Measurements from ENCODE around the gene DPYD. TPM values are rescaled to one million over a fixed set of nuclear protein-coding genes. Genes with fewer than 3 reads are reported as not detected.
"Not testable (repeated sequence)": the region's sequence is repeated elsewhere in the genome, so short reads cannot be mapped to it uniquely, and the experiment has no call there.

DPYD gene
- total and polyA plus RNA-seq, 4 donors, result 17.7 to 99.3 (median 74.4) TPM

GRCh38 chr1:97245026-97245425 is 675.8 kb downstream of the DPYD start:
- Histone ChIP-seq H3K36me3 (ENCODE audit: control insufficient read depth in 4 of 4, insufficient read depth in 4 of 4, low read length in 4 of 4) (no peaks in the 10 kb centered on the region), H3K9ac (ENCODE audit: insufficient read depth in 1 of 2, low read length in 2 of 2) (no peak overlapping the region), H3K27ac (ENCODE audit: low read depth in 1 of 2, low read length in 1 of 2) (no peak overlapping the region), H3K4me1 (ENCODE audit: control insufficient read depth in 5 of 5, insufficient read depth in 5 of 5, low read length in 5 of 5) (peaks cover 0 to 8% (median 0%) of the 10 kb centered on the region in 5 donors), H3K27me3 (ENCODE audit: control insufficient read depth in 3 of 3, insufficient read depth in 3 of 3, low read length in 2 of 3) (no peaks in the 10 kb centered on the region), H3K9me3 (ENCODE audit: control insufficient read depth in 4 of 4, insufficient read depth in 3 of 4, low read length in 3 of 4) (no peaks in the 10 kb centered on the region), H3K4me3 (no peak overlapping the region)
- ATAC-seq (ENCODE audit: insufficient read depth, low FRiP score), result no peak
- 95 to 96% methylated on average over 4 of the region's 4 CpGs for WGBS, 2 donors
- no peak for DNase-seq
- no peak for TF ChIP-seq CTCF (IDR thresholded peaks at IDR 0.05; ENCODE audit: control extremely low read depth, extremely low read depth)

GRCh38 chr1:97243973-97244560 is 676.8 kb downstream of the DPYD start:
- Histone ChIP-seq H3K4me1 (ENCODE audit: control insufficient read depth in 5 of 5, insufficient read depth in 5 of 5, low read length in 5 of 5) (peaks cover 0 to 8% (median 0%) of the 10 kb centered on the region in 5 donors), H3K9me3 (ENCODE audit: control insufficient read depth in 4 of 4, insufficient read depth in 3 of 4, low read length in 3 of 4) (no peaks in the 10 kb centered on the region), H3K27ac (ENCODE audit: low read depth in 1 of 2, low read length in 1 of 2) (no peak overlapping the region), H3K4me3 (no peak overlapping the region), H3K36me3 (ENCODE audit: control insufficient read depth in 4 of 4, insufficient read depth in 4 of 4, low read length in 4 of 4) (no peaks in the 10 kb centered on the region), H3K9ac (ENCODE audit: insufficient read depth in 1 of 2, low read length in 2 of 2) (no peak overlapping the region), H3K27me3 (ENCODE audit: control insufficient read depth in 3 of 3, insufficient read depth in 3 of 3, low read length in 2 of 3) (no peaks in the 10 kb centered on the region)
- 96 to 97% methylated on average over 2 of the region's 2 CpGs for WGBS, 2 donors
- peak in 2 of 3 donors; percentile 25 to 44 for DNase-seq
- no peak for ATAC-seq (ENCODE audit: insufficient read depth, low FRiP score)
- peak; percentile 4 for TF ChIP-seq CTCF (IDR thresholded peaks at IDR 0.05; ENCODE audit: control extremely low read depth, extremely low read depth)

- Histone ChIP-seq H3K4me3 (no peak overlapping the region), H3K27ac (ENCODE audit: low read depth in 1 of 2, low read length in 1 of 2) (no peak overlapping the region), H3K9ac (ENCODE audit: insufficient read depth in 1 of 2, low read length in 2 of 2) (no peak overlapping the region), H3K9me3 (ENCODE audit: control insufficient read depth in 4 of 4, insufficient read depth in 3 of 4, low read length in 3 of 4) (no peaks in the 10 kb centered on the region), H3K36me3 (ENCODE audit: control insufficient read depth in 4 of 4, insufficient read depth in 4 of 4, low read length in 4 of 4) (peaks cover 0 to 4% (median under 1%) of the 10 kb centered on the region in 4 donors), H3K27me3 (ENCODE audit: control insufficient read depth in 3 of 3, insufficient read depth in 3 of 3, low read length in 2 of 3) (no peaks in the 10 kb centered on the region), H3K4me1 (ENCODE audit: control insufficient read depth in 5 of 5, insufficient read depth in 5 of 5, low read length in 5 of 5) (no peaks in the 10 kb centered on the region)
- ATAC-seq (ENCODE audit: insufficient read depth, low FRiP score), result no peak
- 78 to 83% methylated on average over 3 of the region's 3 CpGs for WGBS, 2 donors
- DNase-seq, result no peak
- TF ChIP-seq CTCF (IDR thresholded peaks at IDR 0.05; ENCODE audit: control extremely low read depth, extremely low read depth), result no peak
Observed at GRCh38 chr1:97238816-97239215, 682.0 kb downstream of the DPYD start.

GRCh38 chr1:97231354-97231753 is 689.5 kb downstream of the DPYD start:
- H3K4me1 ChIP-seq (ENCODE audit: control insufficient read depth in 5 of 5, insufficient read depth in 5 of 5, low read length in 5 of 5); H3K27me3 ChIP-seq (ENCODE audit: control insufficient read depth in 3 of 3, insufficient read depth in 3 of 3, low read length in 2 of 3); H3K9me3 ChIP-seq (ENCODE audit: control insufficient read depth in 4 of 4, insufficient read depth in 3 of 4, low read length in 3 of 4); H3K9ac ChIP-seq (ENCODE audit: insufficient read depth in 1 of 2, low read length in 2 of 2); H3K4me3 ChIP-seq; ATAC-seq (ENCODE audit: insufficient read depth, low FRiP score); H3K27ac ChIP-seq (ENCODE audit: low read depth in 1 of 2, low read length in 1 of 2); DNase-seq: not testable (repeated sequence)
- 98 to 100% methylated on average over 2 of the region's 2 CpGs for WGBS, 2 donors
- H3K36me3 ChIP-seq (ENCODE audit: control insufficient read depth in 4 of 4, insufficient read depth in 4 of 4, low read length in 4 of 4), result peaks cover 0 to 12% (median 3%) of the 10 kb centered on the region in 4 donors

All from lung (tissue), 12 donors.